IPS-11a (cell line): ENCODE data around the gene MARS1.

ENCODE experiments used
- H3K4me3 ChIP-seq: one replicate; pipeline ENCODE4 v1.5.1; 2013; ENCODE audit warnings: low read depth, low read length, control low read depth

MARS1 gene

GRCh38 chr12:57456737-57457490 is 31.0 kb upstream of the MARS1 start:
- peak overlapping the region; percentile 50 for H3K4me3 ChIP-seq

GRCh38 chr12:57458665-57459054 is 29.2 kb upstream of the MARS1 start:
- H3K4me3 ChIP-seq, result peak overlapping the region; percentile 27

GRCh38 chr12:57459055-57459749 is 28.7 kb upstream of the MARS1 start:
- peak overlapping the region; percentile 53 for H3K4me3 ChIP-seq

- H3K4me3 ChIP-seq, result peak within 1 kb of the TSS; percentile 56
Observed at GRCh38 chr12:57459750-57460467, 28.0 kb upstream of the MARS1 start, which contains the start of gene GLI1. Gene GLI1 (plus strand): TSS chr12:57459785. CDS start chr12:57463692, 3,907 bp downstream.

- peak overlapping the region; percentile 56 for H3K4me3 ChIP-seq
Observed at GRCh38 chr12:57460468-57460784, 27.4 kb upstream of the MARS1 start.

GRCh38 chr12:57460841-57461275 is 27.0 kb upstream of the MARS1 start:
- peak overlapping the region; percentile 56 for H3K4me3 ChIP-seq

- H3K4me3 ChIP-seq, result peak overlapping the region; percentile 86
Observed at GRCh38 chr12:57461276-57461916, 26.5 kb upstream of the MARS1 start.

- peak overlapping the region; percentile 86 for H3K4me3 ChIP-seq
Observed at GRCh38 chr12:57461917-57462250, 26.0 kb upstream of the MARS1 start.

GRCh38 chr12:57462251-57462911 is 25.5 kb upstream of the MARS1 start:
- H3K4me3 ChIP-seq, result peak overlapping the region; percentile 86

GRCh38 chr12:57462912-57463253 is 25.0 kb upstream of the MARS1 start:
- no peak overlapping the region for H3K4me3 ChIP-seq

- no peak overlapping the region for H3K4me3 ChIP-seq
Observed at GRCh38 chr12:57464569-57464968, 23.3 kb upstream of the MARS1 start.

GRCh38 chr12:57465030-57465746 is 22.7 kb upstream of the MARS1 start:
- H3K4me3 ChIP-seq, result no peak overlapping the region

GRCh38 chr12:57465747-57466505 is 21.9 kb upstream of the MARS1 start:
- H3K4me3 ChIP-seq, result no peak overlapping the region

GRCh38 chr12:57467212-57467874 is 20.5 kb upstream of the MARS1 start:
- no peak overlapping the region for H3K4me3 ChIP-seq

GRCh38 chr12:57467915-57468314 is 20.0 kb upstream of the MARS1 start:
- H3K4me3 ChIP-seq, result no peak overlapping the region

- no peak overlapping the region for H3K4me3 ChIP-seq
Observed at GRCh38 chr12:57469296-57470164, 18.3 kb upstream of the MARS1 start.

- no peak overlapping the region for H3K4me3 ChIP-seq
Observed at GRCh38 chr12:57470286-57470969, 17.4 kb upstream of the MARS1 start.
